Mucosa of gallbladder (tissue), 1 donor: ENCODE results near the gene RALB. TPM values are rescaled to one million over a fixed set of nuclear protein-coding genes. Genes with fewer than 3 reads are reported as not detected.
A peak's percentile ranks its signal among the peaks of the same experiment; 100 is the strongest.

Experiments
- DNase-seq: peaks from one replicate; pipeline ENCODE4 v3.0.0-alpha.2; 2020; ENCODE audit warnings: low spot score
- total RNA-seq: library from RNA; stranded (reverse); gene quantifications from one replicate; pipeline ENCODE4 v1.2.1, GENCODE V29; 2021
- donor health status: DM: no; HTN: no; CAD: no.

The RALB gene
- total RNA-seq, 1 donor from 2014 or later = 48.1 TPM

DNA sequence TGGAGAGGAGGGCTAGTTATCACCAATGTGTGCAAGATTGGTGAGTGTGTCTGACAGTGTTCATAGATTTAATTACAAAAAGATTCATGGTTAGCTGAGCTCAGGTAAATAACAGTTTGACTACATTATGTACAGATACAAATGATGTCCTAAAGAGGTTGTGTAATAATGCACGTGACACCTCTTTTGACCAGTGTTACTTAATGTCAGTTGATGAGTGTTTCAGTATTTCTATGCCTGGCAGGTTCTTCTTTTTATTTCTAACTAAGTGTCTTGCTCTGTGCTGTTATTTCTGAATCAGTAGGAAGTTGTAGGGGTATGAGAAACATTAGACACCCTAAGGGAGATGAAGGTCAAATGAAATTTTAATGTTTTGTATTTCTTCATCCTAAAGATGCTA is 85.4 kb downstream of the RALB start:
- DNase-seq = no peak

DNA sequence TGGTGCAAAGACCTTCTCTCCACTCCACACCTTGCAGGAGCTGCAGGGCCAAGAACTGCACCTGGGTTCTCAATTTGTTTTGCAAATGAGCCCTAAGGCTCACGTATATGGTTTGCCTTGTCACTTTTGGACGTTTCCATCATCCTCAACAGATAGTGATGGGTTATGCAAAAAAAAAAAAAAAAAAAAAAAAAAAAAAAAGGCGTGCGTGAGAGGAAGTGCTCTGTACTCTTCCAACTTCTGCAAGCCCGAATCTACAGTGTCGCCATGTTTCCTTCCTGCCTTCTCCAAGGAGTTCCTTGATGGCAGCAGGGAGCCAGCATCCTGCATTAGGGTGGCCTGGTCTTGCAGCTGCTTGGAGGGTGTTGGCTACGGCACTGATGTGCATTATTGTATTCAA is 89.3 kb downstream of the RALB start:
- no peak for DNase-seq

DNA sequence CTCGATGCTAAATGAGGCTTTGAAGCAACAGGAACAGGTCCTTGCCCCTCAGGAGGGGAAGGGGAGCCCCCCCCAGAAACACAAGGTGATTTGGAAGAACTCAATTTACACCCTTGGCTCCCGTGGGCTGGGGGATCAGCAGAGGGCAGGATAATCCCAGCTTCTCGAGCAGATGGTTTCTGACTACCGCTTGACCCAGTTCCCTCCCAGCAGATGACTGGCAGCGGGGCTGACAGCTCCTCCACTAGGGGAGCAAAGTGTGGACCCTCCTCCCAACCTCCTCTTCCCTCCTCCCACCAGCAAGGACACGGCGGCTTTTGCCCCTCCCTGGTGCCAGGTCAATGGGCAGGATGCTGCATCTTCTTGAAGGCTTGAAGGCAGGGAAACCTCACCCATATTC is 89.8 kb downstream of the RALB start:
- no peak for DNase-seq

DNA sequence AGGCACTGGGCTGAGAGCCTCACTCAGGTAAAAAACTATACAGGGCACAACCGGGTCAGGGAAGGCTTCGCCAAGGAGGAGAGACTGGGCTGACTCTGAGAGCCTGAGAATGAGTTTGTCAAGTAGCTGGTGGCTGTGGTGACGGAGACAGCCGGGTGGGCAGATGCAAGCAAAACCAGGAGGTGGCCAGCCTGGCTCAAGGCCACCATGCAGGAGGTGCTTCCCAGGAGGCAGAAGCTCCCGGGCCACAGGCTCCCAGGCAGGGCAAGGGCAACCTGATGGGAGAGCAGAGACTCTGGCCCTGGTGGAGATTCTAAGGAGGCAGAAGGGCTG is 90.4 kb downstream of the RALB start:
- no peak for DNase-seq

DNA sequence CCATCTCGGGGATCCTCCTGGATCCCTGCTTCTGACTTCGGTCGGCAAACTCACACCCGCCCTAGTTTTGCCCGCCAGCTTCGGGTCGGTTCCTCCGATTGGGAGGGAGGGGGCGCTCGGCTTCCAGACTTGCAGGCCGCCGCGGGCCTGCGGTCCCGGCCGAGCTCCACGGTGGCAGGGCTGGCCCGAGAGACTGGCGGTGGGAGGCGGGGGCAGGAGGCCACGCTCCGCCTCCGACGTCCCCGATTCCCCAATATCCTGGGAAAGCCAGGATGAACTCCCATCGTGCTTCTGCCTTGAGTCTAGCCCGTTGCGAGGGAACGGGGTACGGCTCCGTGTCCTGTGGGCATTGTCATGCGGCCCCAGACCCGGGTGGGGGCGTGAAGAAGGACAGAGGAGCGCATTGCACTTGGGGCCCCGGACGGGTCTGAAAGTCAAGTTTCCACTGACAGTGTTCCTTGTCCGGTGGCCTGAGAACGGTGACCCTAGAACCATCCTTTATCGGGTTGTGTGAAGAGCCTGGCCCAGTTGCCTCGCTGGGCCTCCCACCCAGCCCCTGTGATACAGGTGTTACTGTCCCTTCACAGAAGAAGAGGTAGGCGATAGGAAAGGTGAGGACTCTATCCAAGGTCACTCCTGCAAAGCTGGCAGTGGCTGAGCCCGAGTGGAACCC is 90.9 kb downstream of the RALB start:
- peak; percentile 73 for DNase-seq

Other genes starting within 250 kb of the RALB start
- gene EPB41L5, start 239.8 kb upstream of the RALB start, total RNA-seq = 27.4 TPM
- gene TMEM185B, start 29.5 kb upstream of the RALB start, total RNA-seq = 21.6 TPM
- gene INHBB, start 93.3 kb downstream of the RALB start, total RNA-seq = 1.1 TPM